Stimulated activated CD8-positive, alpha-beta memory T cell treated with anti-CD3 and anti-CD28 coated beads, Interleukin-12 subunit alpha, Interleukin-12 subunit beta, amount 100 ng/mL, for 24 hours (primary cell): ENCODE results near the gene MEF2C.
"Not testable (repeated sequence)": the region's sequence is repeated elsewhere in the genome, so short reads cannot be mapped to it uniquely, and the experiment has no call there.

Source experiments
- DNase-seq: peaks from one replicate; pipeline ENCODE4 v3.0.0-alpha.2; 2020; ENCODE audit errors: extremely low read depth

MEF2C gene

GRCh38 chr5:88883059-88883835 lies at the start of gene MEF2C:
Gene MEF2C, minus strand, starts transcription at chr5:88883184. Its CDS starts 59,396 bp downstream, at chr5:88823788.
- DNase-seq: no peak

GRCh38 chr5:88932541-88932940 lies 49.6 kb upstream of the MEF2C start:
- DNase-seq: no peak

- no peak for DNase-seq
These were observed 47.4 kb upstream of the MEF2C start for GRCh38 chr5:88930335-88930734.

- DNase-seq: no peak
These were observed 46.4 kb upstream of the MEF2C start for GRCh38 chr5:88929385-88929784.

- DNase-seq: no peak
These were observed 43.8 kb upstream of the MEF2C start for GRCh38 chr5:88926774-88927173.

GRCh38 chr5:88925692-88926490 lies 42.9 kb upstream of the MEF2C start:
- no peak for DNase-seq

GRCh38 chr5:88924330-88924657 lies 41.3 kb upstream of the MEF2C start:
- no peak for DNase-seq

GRCh38 chr5:88923623-88924329 lies 40.8 kb upstream of the MEF2C start:
- no peak for DNase-seq

- not testable (repeated sequence) for DNase-seq
These were observed 29.8 kb upstream of the MEF2C start for GRCh38 chr5:88912743-88913142.

GRCh38 chr5:88911059-88911572 lies 28.1 kb upstream of the MEF2C start:
- DNase-seq: not testable (repeated sequence)

- DNase-seq: not testable (repeated sequence)
These were observed 21.5 kb upstream of the MEF2C start for GRCh38 chr5:88904478-88904877.

- not testable (repeated sequence) for DNase-seq
These were observed 21.0 kb upstream of the MEF2C start for GRCh38 chr5:88903966-88904365.

- not testable (repeated sequence) for DNase-seq
These were observed 18.1 kb upstream of the MEF2C start for GRCh38 chr5:88901077-88901476.

- DNase-seq: no peak
These were observed 16.2 kb upstream of the MEF2C start for GRCh38 chr5:88899096-88899737.

GRCh38 chr5:88897748-88898147 lies 14.8 kb upstream of the MEF2C start:
- no peak for DNase-seq

GRCh38 chr5:88895681-88896501 lies 12.9 kb upstream of the MEF2C start:
- no peak for DNase-seq

- no peak for DNase-seq
These were observed 9.7 kb upstream of the MEF2C start for GRCh38 chr5:88892669-88893068.

- DNase-seq: no peak
These were observed 7.2 kb upstream of the MEF2C start for GRCh38 chr5:88890070-88890781.

GRCh38 chr5:88889189-88890069 lies 6.4 kb upstream of the MEF2C start:
- DNase-seq: no peak
